HepG2 (cell line): Measurements from ENCODE around the gene CDC27. TPM values are rescaled to one million over a fixed set of nuclear protein-coding genes. Genes with fewer than 3 reads are reported as not detected.

Experiments
- ADNP ChIP-seq: sonication (generic); formaldehyde crosslinking; IDR thresholded peaks from 2 replicates; pipeline ENCODE4 v1.4.0; 2020; ENCODE audit warnings: missing genetic modification reagents
- ESRRA ChIP-seq: sonication (generic); formaldehyde crosslinking; IDR thresholded peaks from 2 replicates; pipeline ENCODE4 v1.5.1; 2020; ENCODE audit warnings: mild to moderate bottlenecking, low read depth, missing genetic modification reagents
- FOXJ3 ChIP-seq: sonication (generic); formaldehyde crosslinking; IDR thresholded peaks from 2 replicates; pipeline ENCODE4 v1.4.0; 2020; ENCODE audit warnings: missing genetic modification reagents, mild to moderate bottlenecking, borderline replicate concordance
- HNF4G ChIP-seq, 2 experiments: sonication (generic) in 1 of 2; formaldehyde crosslinking in 1 of 2; IDR thresholded peaks; 2 replicates each; pipeline versions ENCODE4 v1.4.0 to v1.6.1; 2011 to 2020; ENCODE audit warnings: borderline replicate concordance in 2 of 2, low read depth in 2 of 2, mild to moderate bottlenecking in 2 of 2, low read length in 1 of 2, missing genetic modification reagents in 1 of 2, moderate library complexity in 1 of 2
- KDM5A ChIP-seq: fragments of 200-600 bp; sonication (generic); IDR thresholded peaks from 2 replicates; pipeline ENCODE4 v1.7.0; 2018; ENCODE audit warnings: antibody characterized with exemption, mild to moderate bottlenecking, low read length, borderline replicate concordance
- KLF6 ChIP-seq: IDR thresholded peaks from 2 replicates; pipeline ENCODE4 v1.8.0; 2016; ENCODE audit warnings: missing biosample characterization, missing genetic modification reagents
- NCOR1 ChIP-seq: fragments of 200-600 bp; sonication (generic); IDR thresholded peaks from 2 replicates; pipeline ENCODE4 v1.7.0; 2017; ENCODE audit warnings: antibody characterized with exemption, low read length, borderline replicate concordance
- NR3C1 ChIP-seq: sonication (generic); formaldehyde crosslinking; IDR thresholded peaks from 2 replicates; pipeline ENCODE4 v1.4.0; 2020; ENCODE audit warnings: missing genetic modification reagents
- POLR2G ChIP-seq: fragments of 200-400 bp; formaldehyde crosslinking; IDR thresholded peaks from 2 replicates; pipeline ENCODE4 v1.6.1; 2018; ENCODE audit warnings: mild to moderate bottlenecking, low read depth, low read length, moderate library complexity
- RARA ChIP-seq: IDR thresholded peaks from 2 replicates; pipeline ENCODE4 v1.6.1; 2016; ENCODE audit warnings: missing genetic modification reagents, missing compliant biosample characterization
- RFXAP ChIP-seq: sonication (generic); formaldehyde crosslinking; IDR thresholded peaks from 2 replicates; pipeline ENCODE4 v1.4.0; 2020; ENCODE audit warnings: missing genetic modification reagents, borderline replicate concordance
- SNAPC2 ChIP-seq: sonication (generic); formaldehyde crosslinking; IDR thresholded peaks from 2 replicates; pipeline ENCODE4 v1.8.1; 2022; ENCODE audit warnings: mild to moderate bottlenecking, missing genetic modification reagents
- SP2 ChIP-seq: sonication (generic); formaldehyde crosslinking; IDR thresholded peaks from 2 replicates; pipeline ENCODE4 v1.5.1; 2020; ENCODE audit warnings: mild to moderate bottlenecking, missing genetic modification reagents
- TBL1XR1 ChIP-seq: fragments of 150-350 bp; IDR thresholded peaks from 2 replicates; pipeline ENCODE4 v1.6.1; 2014; ENCODE audit warnings: borderline replicate concordance, low read length; ENCODE audit not compliant: partially characterized antibody
- THAP11 ChIP-seq: IDR thresholded peaks from 2 replicates; pipeline ENCODE4 v1.6.1; 2016; ENCODE audit warnings: missing biosample characterization, missing genetic modification reagents
- ZKSCAN5 ChIP-seq: sonication (generic); formaldehyde crosslinking; IDR thresholded peaks from 2 replicates; pipeline ENCODE4 v1.5.1; 2020; ENCODE audit warnings: mild to moderate bottlenecking, missing genetic modification reagents
- ZNF136 ChIP-seq: sonication (generic); formaldehyde crosslinking; IDR thresholded peaks from 2 replicates; pipeline ENCODE4 v1.8.1; 2022; ENCODE audit warnings: low read depth, mild to moderate bottlenecking, moderate library complexity, missing genetic modification reagents
- ZNF292 ChIP-seq: sonication (generic); formaldehyde crosslinking; IDR thresholded peaks from 2 replicates; pipeline ENCODE4 v1.8.1; 2022; ENCODE audit warnings: mild to moderate bottlenecking, low read depth, missing genetic modification reagents, borderline replicate concordance
- ZNF329 ChIP-seq: sonication (generic); formaldehyde crosslinking; IDR thresholded peaks from 2 replicates; pipeline ENCODE4 v1.9.0; 2021; ENCODE audit warnings: low read depth, mild to moderate bottlenecking, missing genetic modification reagents
- ZNF468 ChIP-seq: sonication (generic); formaldehyde crosslinking; IDR thresholded peaks from 2 replicates; pipeline ENCODE4 v1.8.0; 2022; ENCODE audit warnings: mild to moderate bottlenecking, moderate library complexity, missing genetic modification reagents
- ZNF530 ChIP-seq: sonication (generic); formaldehyde crosslinking; IDR thresholded peaks from 2 replicates; pipeline ENCODE4 v1.5.0; 2020; ENCODE audit warnings: low read depth, mild to moderate bottlenecking, missing genetic modification reagents
- ZNF616 ChIP-seq: sonication (generic); formaldehyde crosslinking; IDR thresholded peaks from 2 replicates; pipeline ENCODE4 v1.5.0; 2020; ENCODE audit warnings: low read depth, mild to moderate bottlenecking, missing genetic modification reagents
- ZNF703 ChIP-seq: sonication (generic); formaldehyde crosslinking; IDR thresholded peaks from 2 replicates; pipeline ENCODE4 v1.5.1; 2020; ENCODE audit warnings: missing genetic modification reagents, mild to moderate bottlenecking, moderate library complexity, borderline replicate concordance
- ZSCAN30 ChIP-seq: sonication (generic); formaldehyde crosslinking; IDR thresholded peaks from 2 replicates; pipeline ENCODE4 v1.5.0; 2020; ENCODE audit warnings: mild to moderate bottlenecking, missing genetic modification reagents
- polyA plus RNA-seq, 8 experiments: library from polyadenylated mRNA; depleted of rRNA in 3 of 8; stranded (reverse) in 7 of 8; unstranded in 1 of 8; fragments of >200 nt; fragmentation: Illumina TruSeq in 4 of 8; extraction: Trizol in 4 of 8; gene quantifications; 2 replicates each; pipeline versions ENCODE4 v1.2.1 to v1.2.3, GENCODE V29; 2011 to 2016; ENCODE audit warnings: low read depth in 4 of 8, missing spikeins in 1 of 8, mixed read lengths in 1 of 8; ENCODE audit not compliant: insufficient read depth in 1 of 8
- total RNA-seq, 5 experiments: library from RNA; depleted of rRNA; stranded (reverse); fragments of >200 nt; fragmentation: Illumina TruSeq; extraction: Trizol; gene quantifications; 2 replicates each; pipeline ENCODE4 v1.2.3, GENCODE V29; 2016; ENCODE audit warnings: low read depth in 1 of 5
- TF ChIP-seq, protein P1 (sequence below): sonication (generic); formaldehyde crosslinking; IDR thresholded peaks from 2 replicates; pipeline ENCODE4 v1.4.0; 2020; ENCODE audit warnings: mild to moderate bottlenecking, missing genetic modification reagents, borderline replicate concordance

CDC27 gene
- total and polyA plus RNA-seq, 2 of the 13 experiments (the other 11 are each of a cell fraction or from before 2014, with no cell fraction given) = 80.7 to 102 TPM

- TF ChIP-seq SP2 (CRISPR knock-in tag) (no peak), ZNF136 (CRISPR knock-in tag) (0 out of 2 replicates have a peak, but pooled peaks have one; percentile 76), ZNF530 (CRISPR knock-in tag) (peak; percentile 92; the same call in 1 of the 2 replicates), THAP11 (CRISPR knock-in tag) (peak; percentile 80), RARA (CRISPR knock-in tag) (peak; percentile 62), RFXAP (CRISPR knock-in tag) (peak; percentile 83), ZNF703 (CRISPR knock-in tag) (peak; percentile 44), NR3C1 (CRISPR knock-in tag) (no peak), POLR2G (peak; percentile 90), ADNP (peak; percentile 38; the same call in 1 of the 2 replicates), FOXJ3 (peak; percentile 73; the same call in 1 of the 2 replicates), KLF6 (CRISPR knock-in tag) (peak; percentile 82; the same call in 1 of the 2 replicates), ZNF468 (CRISPR knock-in tag) (0 out of 2 replicates have a peak, but pooled peaks have one; percentile 33), KDM5A (peak; percentile 83), ZNF329 (peak; percentile 78; the same call in 1 of the 2 replicates), ZKSCAN5 (no peak), TBL1XR1 (no peak), ZNF292 (peak; percentile 78; the same call in 1 of the 2 replicates), SNAPC2 (CRISPR knock-in tag) (peak; percentile 92), ZNF616 (CRISPR knock-in tag) (peak; percentile 93), ESRRA (peak; percentile 83), HNF4G (IDR thresholded peaks at IDR 0.05; ENCODE audit: borderline replicate concordance, low read depth, low read length) (peak; percentile 87), HNF4G (CRISPR knock-in tag; IDR thresholded peaks at IDR 0.05; ENCODE audit: borderline replicate concordance, low read depth) (peak; percentile 81; the same call in 1 of the 2 replicates), NCOR1 (no peak), ZSCAN30 (CRISPR knock-in tag) (peak; percentile 81; the same call in 1 of the 2 replicates)
- TF ChIP-seq, protein P1, sequence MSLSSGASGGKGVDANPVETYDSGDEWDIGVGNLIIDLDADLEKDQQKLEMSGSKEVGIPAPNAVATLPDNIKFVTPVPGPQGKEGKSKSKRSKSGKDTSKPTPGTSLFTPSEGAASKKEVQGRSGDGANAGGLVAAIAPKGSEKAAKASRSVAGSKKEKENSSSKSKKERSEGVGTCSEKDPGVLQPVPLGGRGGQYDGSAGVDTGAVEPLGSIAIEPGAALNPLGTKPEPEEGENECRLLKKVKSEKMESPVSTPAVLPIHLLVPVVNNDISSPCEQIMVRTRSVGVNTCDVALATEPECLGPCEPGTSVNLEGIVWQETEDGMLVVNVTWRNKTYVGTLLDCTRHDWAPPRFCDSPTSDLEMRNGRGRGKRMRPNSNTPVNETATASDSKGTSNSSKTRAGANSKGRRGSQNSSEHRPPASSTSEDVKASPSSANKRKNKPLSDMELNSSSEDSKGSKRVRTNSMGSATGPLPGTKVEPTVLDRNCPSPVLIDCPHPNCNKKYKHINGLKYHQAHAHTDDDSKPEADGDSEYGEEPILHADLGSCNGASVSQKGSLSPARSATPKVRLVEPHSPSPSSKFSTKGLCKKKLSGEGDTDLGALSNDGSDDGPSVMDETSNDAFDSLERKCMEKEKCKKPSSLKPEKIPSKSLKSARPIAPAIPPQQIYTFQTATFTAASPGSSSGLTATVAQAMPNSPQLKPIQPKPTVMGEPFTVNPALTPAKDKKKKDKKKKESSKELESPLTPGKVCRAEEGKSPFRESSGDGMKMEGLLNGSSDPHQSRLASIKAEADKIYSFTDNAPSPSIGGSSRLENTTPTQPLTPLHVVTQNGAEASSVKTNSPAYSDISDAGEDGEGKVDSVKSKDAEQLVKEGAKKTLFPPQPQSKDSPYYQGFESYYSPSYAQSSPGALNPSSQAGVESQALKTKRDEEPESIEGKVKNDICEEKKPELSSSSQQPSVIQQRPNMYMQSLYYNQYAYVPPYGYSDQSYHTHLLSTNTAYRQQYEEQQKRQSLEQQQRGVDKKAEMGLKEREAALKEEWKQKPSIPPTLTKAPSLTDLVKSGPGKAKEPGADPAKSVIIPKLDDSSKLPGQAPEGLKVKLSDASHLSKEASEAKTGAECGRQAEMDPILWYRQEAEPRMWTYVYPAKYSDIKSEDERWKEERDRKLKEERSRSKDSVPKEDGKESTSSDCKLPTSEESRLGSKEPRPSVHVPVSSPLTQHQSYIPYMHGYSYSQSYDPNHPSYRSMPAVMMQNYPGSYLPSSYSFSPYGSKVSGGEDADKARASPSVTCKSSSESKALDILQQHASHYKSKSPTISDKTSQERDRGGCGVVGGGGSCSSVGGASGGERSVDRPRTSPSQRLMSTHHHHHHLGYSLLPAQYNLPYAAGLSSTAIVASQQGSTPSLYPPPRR (CRISPR knock-in tag) = 0 out of 2 replicates have a peak, but pooled peaks have one; percentile 13
Observed at GRCh38 chr17:47188876-47189731, at the start of gene CDC27 (continued).
